Osteocyte (in vitro differentiated cells): ENCODE measurements around the gene RFXANK. TPM values are rescaled to one million over a fixed set of nuclear protein-coding genes. Genes with fewer than 3 reads are reported as not detected.

ENCODE experiments used
- DNase-seq: peaks from one replicate; pipeline ENCODE4 v3.0.0; 2021; ENCODE audit warnings: mixed read lengths; ENCODE audit not compliant: unreplicated experiment; ENCODE audit errors: extremely low spot score
- H3K27ac Mint-ChIP-seq: one replicate; pipeline ENCODE4 v1.8.0; 2021; ENCODE audit warnings: mild to moderate bottlenecking, mixed read lengths; ENCODE audit not compliant: unreplicated experiment
- H3K27me3 Mint-ChIP-seq: one replicate; pipeline ENCODE4 v1.8.0; 2021; ENCODE audit warnings: mixed read lengths; ENCODE audit not compliant: unreplicated experiment
- H3K36me3 Mint-ChIP-seq: one replicate; pipeline ENCODE4 v1.8.0; 2021; ENCODE audit warnings: mixed read lengths; ENCODE audit not compliant: unreplicated experiment
- H3K4me1 Mint-ChIP-seq: one replicate; pipeline ENCODE4 v1.8.0; 2021; ENCODE audit warnings: mixed read lengths; ENCODE audit not compliant: unreplicated experiment
- H3K4me3 Mint-ChIP-seq: one replicate; pipeline ENCODE4 v1.8.0; 2021; ENCODE audit warnings: mild to moderate bottlenecking, moderate library complexity, mixed read lengths; ENCODE audit not compliant: unreplicated experiment
- H3K9me3 Mint-ChIP-seq: one replicate; pipeline ENCODE4 v1.8.0; 2021; ENCODE audit warnings: mixed read lengths; ENCODE audit not compliant: unreplicated experiment
- long read RNA-seq: library from polyadenylated mRNA; unstranded; transcript quantifications from one replicate; pipeline ENCODE4 v2.0.0, GENCODE V29; 2021
- total RNA-seq: library from RNA; stranded (reverse); gene quantifications from 2 replicates; pipeline ENCODE4 v1.2.1, GENCODE V29; 2021
- TF ChIP-seq, protein P1 (sequence below): fragments of 200-600 bp; sonication (generic); IDR thresholded peaks from 2 replicates; pipeline ENCODE4 v1.5.0; 2021; ENCODE audit warnings: antibody characterized with exemption, mild to moderate bottlenecking, moderate library complexity

The RFXANK gene
- total RNA-seq: 74.8 and 75.3 TPM in 2 replicates
- long read RNA-seq, transcript RFXANK-203 (9 exons, 1,212 nt): major isoform, 13 of 40 reads
- long read RNA-seq, partial matches to known transcripts: 5 of 40 reads
- long read RNA-seq, other reads (novel, unspliced or antisense): 19 of 40 reads

- Mint-ChIP-seq H3K36me3 (no peaks in the 10 kb centered on the region), H3K4me1 (peaks cover 40% of the 10 kb centered on the region), H3K27ac (peak within 1 kb of the TSS; percentile 98), H3K4me3 (peak within 1 kb of the TSS; percentile 93), H3K9me3 (no peaks in the 10 kb centered on the region), H3K27me3 (no peaks in the 10 kb centered on the region)
- DNase-seq: peak; percentile 99
- TF ChIP-seq, protein P1, sequence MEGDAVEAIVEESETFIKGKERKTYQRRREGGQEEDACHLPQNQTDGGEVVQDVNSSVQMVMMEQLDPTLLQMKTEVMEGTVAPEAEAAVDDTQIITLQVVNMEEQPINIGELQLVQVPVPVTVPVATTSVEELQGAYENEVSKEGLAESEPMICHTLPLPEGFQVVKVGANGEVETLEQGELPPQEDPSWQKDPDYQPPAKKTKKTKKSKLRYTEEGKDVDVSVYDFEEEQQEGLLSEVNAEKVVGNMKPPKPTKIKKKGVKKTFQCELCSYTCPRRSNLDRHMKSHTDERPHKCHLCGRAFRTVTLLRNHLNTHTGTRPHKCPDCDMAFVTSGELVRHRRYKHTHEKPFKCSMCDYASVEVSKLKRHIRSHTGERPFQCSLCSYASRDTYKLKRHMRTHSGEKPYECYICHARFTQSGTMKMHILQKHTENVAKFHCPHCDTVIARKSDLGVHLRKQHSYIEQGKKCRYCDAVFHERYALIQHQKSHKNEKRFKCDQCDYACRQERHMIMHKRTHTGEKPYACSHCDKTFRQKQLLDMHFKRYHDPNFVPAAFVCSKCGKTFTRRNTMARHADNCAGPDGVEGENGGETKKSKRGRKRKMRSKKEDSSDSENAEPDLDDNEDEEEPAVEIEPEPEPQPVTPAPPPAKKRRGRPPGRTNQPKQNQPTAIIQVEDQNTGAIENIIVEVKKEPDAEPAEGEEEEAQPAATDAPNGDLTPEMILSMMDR: no peak
Observed at GRCh38 chr19:19192078-19192882, at the start of gene RFXANK, which contains the start of gene BORCS8. Gene RFXANK (plus strand): TSS chr19:19192258. CDS start chr19:19193947, 1,689 bp downstream. Gene BORCS8 (minus strand): TSS chr19:19192152. CDS start chr19:19192117, 35 bp downstream.

DNA sequence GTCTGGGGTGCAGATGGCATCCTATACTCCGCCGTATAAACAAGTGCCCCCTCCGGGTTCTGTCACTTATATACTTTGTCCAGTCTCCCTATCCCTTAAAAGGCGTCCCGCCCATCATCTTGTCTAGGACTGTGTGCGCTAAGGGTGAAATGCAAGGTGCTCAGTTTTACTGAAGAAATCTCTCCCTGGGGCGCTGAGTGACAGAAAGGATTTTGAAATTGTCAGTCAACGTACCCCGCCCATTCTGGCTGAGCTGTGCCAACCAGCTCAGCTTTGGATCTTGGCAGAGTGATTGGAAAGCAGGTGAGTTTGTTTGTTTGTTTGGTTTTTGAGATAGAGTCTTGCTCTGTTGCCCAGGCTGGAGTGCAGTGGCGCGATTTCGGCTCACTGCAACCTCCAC, 49.7 kb upstream of the RFXANK start:
- Mint-ChIP-seq H3K9me3 (no peaks in the 10 kb centered on the region), H3K27ac (no peak overlapping the region), H3K36me3 (no peaks in the 10 kb centered on the region), H3K4me3 (no peak overlapping the region), H3K4me1 (peaks cover 13% of the 10 kb centered on the region), H3K27me3 (peaks cover 3% of the 10 kb centered on the region)
- TF ChIP-seq, protein P1: no peak
- DNase-seq: no peak

- Mint-ChIP-seq H3K4me3 (no peak overlapping the region), H3K4me1 (no peaks in the 10 kb centered on the region), H3K27ac (peak overlapping the region; percentile 18), H3K9me3 (no peaks in the 10 kb centered on the region), H3K27me3 (peaks cover 3% of the 10 kb centered on the region), H3K36me3 (no peaks in the 10 kb centered on the region)
- DNase-seq: no peak
- TF ChIP-seq, protein P1: no peak
Observed at GRCh38 chr19:19145281-19145680, 46.8 kb upstream of the RFXANK start.

DNA sequence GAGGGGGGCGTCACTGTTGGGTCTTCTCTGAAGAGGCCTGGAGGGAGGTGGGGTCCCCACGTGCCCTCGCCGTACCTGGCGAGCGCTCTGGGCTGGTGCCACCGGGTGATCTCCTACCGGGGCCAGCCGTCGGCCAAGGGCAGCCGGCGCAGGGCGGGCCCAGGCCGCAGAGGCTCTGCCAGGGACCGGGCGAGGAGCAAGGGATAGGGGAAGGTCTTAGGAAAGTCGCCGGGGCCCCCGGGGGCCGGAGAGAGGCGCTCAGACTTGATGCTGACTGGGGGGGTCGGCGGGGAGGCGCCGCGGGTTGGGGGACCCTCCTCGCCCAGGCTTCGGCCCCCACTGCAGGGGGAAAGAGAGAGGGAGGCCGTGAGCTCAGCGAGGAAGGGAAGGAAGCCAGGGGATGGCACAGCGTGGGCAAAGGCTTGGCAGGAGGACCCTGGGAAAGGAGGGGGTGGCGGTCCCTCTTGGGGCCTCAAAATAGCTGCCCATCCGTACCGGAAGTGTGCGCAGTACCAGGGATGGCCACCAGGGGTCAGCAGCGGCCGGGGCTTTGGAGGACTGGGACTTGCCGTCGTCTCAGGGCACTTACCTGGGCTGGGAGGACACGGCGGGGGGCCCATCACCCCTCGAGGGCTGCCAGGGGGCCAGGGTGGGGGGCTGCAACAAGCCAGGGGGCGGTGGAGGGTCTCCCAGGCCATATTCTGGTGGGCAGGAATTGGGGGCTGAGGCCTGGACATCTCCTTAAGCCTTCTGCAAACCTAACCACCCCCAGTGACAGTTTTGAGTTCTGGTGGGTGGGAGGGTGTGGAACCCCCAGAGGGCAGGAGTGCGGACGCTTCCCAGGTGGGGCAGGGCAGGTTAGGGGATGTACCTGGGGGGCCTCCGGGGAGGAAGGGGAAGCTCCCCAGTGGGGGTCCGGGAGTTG, 46.1 kb upstream of the RFXANK start:
- Mint-ChIP-seq H3K27me3 (peaks cover 3% of the 10 kb centered on the region), H3K4me3 (no peak overlapping the region), H3K27ac (no peak overlapping the region), H3K36me3 (no peaks in the 10 kb centered on the region), H3K4me1 (no peaks in the 10 kb centered on the region), H3K9me3 (no peaks in the 10 kb centered on the region)
- DNase-seq: peak; percentile 93
- TF ChIP-seq, protein P1: peak; percentile 86
